ENCODE measurements around the gene GGT6.

The GGT6 gene

GRCh38 chr17:4510618-4510941, 49.8 kb downstream of the GGT6 start:
- no peak for TF ChIP-seq CTCF (IDR thresholded peaks at IDR 0.05; ENCODE audit: low read depth, low read length)
- no peak for DNase-seq (ENCODE audit: extremely low read depth, low read depth)

- no peak for TF ChIP-seq CTCF (IDR thresholded peaks at IDR 0.05; ENCODE audit: low read depth, low read length)
- DNase-seq (ENCODE audit: extremely low read depth, low read depth) = no peak
These were observed 50.3 kb downstream of the GGT6 start for GRCh38 chr17:4509923-4510617.

- no peak for DNase-seq (ENCODE audit: extremely low read depth, low read depth)
- TF ChIP-seq CTCF (IDR thresholded peaks at IDR 0.05; ENCODE audit: low read depth, low read length) = no peak
These were observed 51.0 kb downstream of the GGT6 start for GRCh38 chr17:4509401-4509800.

GRCh38 chr17:4508207-4508606, 52.2 kb downstream of the GGT6 start:
- no peak for DNase-seq (ENCODE audit: extremely low read depth, low read depth)
- no peak for TF ChIP-seq CTCF (IDR thresholded peaks at IDR 0.05; ENCODE audit: low read depth, low read length)

- TF ChIP-seq CTCF (IDR thresholded peaks at IDR 0.05; ENCODE audit: low read depth, low read length) = no peak
- DNase-seq (ENCODE audit: extremely low read depth, low read depth) = no peak
These were observed 52.8 kb downstream of the GGT6 start for GRCh38 chr17:4507361-4508111.
